ENCODE measurements around the gene CSTPP1. TPM values are rescaled to one million over a fixed set of nuclear protein-coding genes. Genes with fewer than 3 reads are reported as not detected.

Gene CSTPP1
- total RNA-seq, 3 donors from 2014 or later (not counting 1 experiment from before 2014, with no cell fraction given) = 16.2 to 17.8 (median 16.9) TPM

DNA sequence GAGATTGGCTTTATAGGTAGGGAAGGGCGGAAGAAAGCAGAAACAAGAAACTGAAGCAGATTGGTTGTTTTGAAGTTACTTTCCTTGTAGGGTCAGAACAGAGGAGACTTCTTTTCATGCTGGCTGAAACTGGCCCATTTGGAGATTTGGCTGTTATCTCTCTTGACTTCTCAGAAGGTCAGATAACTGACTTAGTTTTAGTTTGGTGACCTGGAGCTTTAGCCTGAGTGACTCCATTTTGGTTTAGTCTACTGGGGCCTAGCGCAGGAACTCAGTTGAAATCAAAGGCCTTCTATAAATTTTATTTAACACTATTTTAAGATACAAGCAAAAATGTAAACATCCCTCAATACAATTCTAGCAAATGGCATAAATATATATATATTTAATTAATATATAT is 31.4 kb downstream of the CSTPP1 start:
- DNase-seq (no peak), ATAC-seq (no peak)
- intact Hi-C loops (cut with micrococcal nuclease) = no loop called here
- no peak overlapping the region for H3K4me3 Mint-ChIP-seq
- H3K27ac Mint-ChIP-seq = no peak overlapping the region
- H3K27me3 Mint-ChIP-seq (ENCODE audit: low read depth in 2 of 2) = no peaks in the 10 kb centered on the region
- H3K36me3 Mint-ChIP-seq = no peaks in the 10 kb centered on the region
- H3K36me3 ChIP-seq (ENCODE audit: control insufficient read depth, insufficient read depth, low read length) = no peaks in the 10 kb centered on the region
- no peaks in the 10 kb centered on the region for H3K27me3 ChIP-seq (ENCODE audit: control insufficient read depth, insufficient read depth, low read length)
- no peaks in the 10 kb centered on the region for H3K4me1 Mint-ChIP-seq
- H3K4me1 ChIP-seq (ENCODE audit: control insufficient read depth, insufficient read depth, low read length) = no peaks in the 10 kb centered on the region
- TF ChIP-seq, protein P1, sequence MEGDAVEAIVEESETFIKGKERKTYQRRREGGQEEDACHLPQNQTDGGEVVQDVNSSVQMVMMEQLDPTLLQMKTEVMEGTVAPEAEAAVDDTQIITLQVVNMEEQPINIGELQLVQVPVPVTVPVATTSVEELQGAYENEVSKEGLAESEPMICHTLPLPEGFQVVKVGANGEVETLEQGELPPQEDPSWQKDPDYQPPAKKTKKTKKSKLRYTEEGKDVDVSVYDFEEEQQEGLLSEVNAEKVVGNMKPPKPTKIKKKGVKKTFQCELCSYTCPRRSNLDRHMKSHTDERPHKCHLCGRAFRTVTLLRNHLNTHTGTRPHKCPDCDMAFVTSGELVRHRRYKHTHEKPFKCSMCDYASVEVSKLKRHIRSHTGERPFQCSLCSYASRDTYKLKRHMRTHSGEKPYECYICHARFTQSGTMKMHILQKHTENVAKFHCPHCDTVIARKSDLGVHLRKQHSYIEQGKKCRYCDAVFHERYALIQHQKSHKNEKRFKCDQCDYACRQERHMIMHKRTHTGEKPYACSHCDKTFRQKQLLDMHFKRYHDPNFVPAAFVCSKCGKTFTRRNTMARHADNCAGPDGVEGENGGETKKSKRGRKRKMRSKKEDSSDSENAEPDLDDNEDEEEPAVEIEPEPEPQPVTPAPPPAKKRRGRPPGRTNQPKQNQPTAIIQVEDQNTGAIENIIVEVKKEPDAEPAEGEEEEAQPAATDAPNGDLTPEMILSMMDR (IDR thresholded peaks at IDR 0.05) = no peak
- no peaks in the 10 kb centered on the region for H3K9me3 ChIP-seq (ENCODE audit: control insufficient read depth, insufficient read depth, low read length)
- no peak overlapping the region for H3K27ac ChIP-seq (ENCODE audit: low read length)
- no peak overlapping the region for H3K4me3 ChIP-seq (ENCODE audit: low read length)
- WGBS (ENCODE audit: insufficient coverage) = 98% methylated on average over 2 of the region's 2 CpGs
- no peaks in the 10 kb centered on the region for H3K9me3 Mint-ChIP-seq

GRCh38 chr11:46969379-46969778 is 32.8 kb downstream of the CSTPP1 start:
- Histone ChIP-seq H3K4me1 (ENCODE audit: control insufficient read depth, insufficient read depth, low read length) (no peaks in the 10 kb centered on the region), H3K4me3 (ENCODE audit: low read length) (no peak overlapping the region), H3K9me3 (ENCODE audit: control insufficient read depth, insufficient read depth, low read length) (no peaks in the 10 kb centered on the region), H3K27me3 (ENCODE audit: control insufficient read depth, insufficient read depth, low read length) (no peaks in the 10 kb centered on the region), H3K27ac (ENCODE audit: low read length) (no peak overlapping the region), H3K36me3 (ENCODE audit: control insufficient read depth, insufficient read depth, low read length) (no peaks in the 10 kb centered on the region)
- intact Hi-C loops (cut with micrococcal nuclease) = no loop called here
- no peaks in the 10 kb centered on the region for H3K4me1 Mint-ChIP-seq
- TF ChIP-seq, protein P1 (IDR thresholded peaks at IDR 0.05) = no peak
- no peak overlapping the region for H3K4me3 Mint-ChIP-seq
- no peaks in the 10 kb centered on the region for H3K36me3 Mint-ChIP-seq
- no peak for ATAC-seq
- H3K27ac Mint-ChIP-seq = no peak overlapping the region
- DNase-seq = no peak
- no peaks in the 10 kb centered on the region for H3K27me3 Mint-ChIP-seq (ENCODE audit: low read depth in 2 of 2)
- 100% methylated on average over 2 of the region's 2 CpGs for WGBS (ENCODE audit: insufficient coverage)
- no peaks in the 10 kb centered on the region for H3K9me3 Mint-ChIP-seq

GRCh38 chr11:46970913-46971625 is 34.5 kb downstream of the CSTPP1 start:
- Histone ChIP-seq H3K27ac (ENCODE audit: low read length) (no peak overlapping the region), H3K4me1 (ENCODE audit: control insufficient read depth, insufficient read depth, low read length) (no peaks in the 10 kb centered on the region), H3K4me3 (ENCODE audit: low read length) (no peak overlapping the region), H3K27me3 (ENCODE audit: control insufficient read depth, insufficient read depth, low read length) (no peaks in the 10 kb centered on the region), H3K9me3 (ENCODE audit: control insufficient read depth, insufficient read depth, low read length) (no peaks in the 10 kb centered on the region), H3K36me3 (ENCODE audit: control insufficient read depth, insufficient read depth, low read length) (no peaks in the 10 kb centered on the region)
- Mint-ChIP-seq H3K36me3 (no peaks in the 10 kb centered on the region), H3K27me3 (ENCODE audit: low read depth in 2 of 2) (no peaks in the 10 kb centered on the region), H3K9me3 (no peaks in the 10 kb centered on the region), H3K27ac (no peak overlapping the region), H3K4me1 (no peaks in the 10 kb centered on the region), H3K4me3 (no peak overlapping the region)
- TF ChIP-seq, protein P1 (IDR thresholded peaks at IDR 0.05) = no peak
- ATAC-seq (no peak), DNase-seq (no peak)
- intact Hi-C loops (cut with micrococcal nuclease) = no loop called here
- 100% methylated on average over 1 of the region's 3 CpGs for WGBS (ENCODE audit: insufficient coverage)

DNA sequence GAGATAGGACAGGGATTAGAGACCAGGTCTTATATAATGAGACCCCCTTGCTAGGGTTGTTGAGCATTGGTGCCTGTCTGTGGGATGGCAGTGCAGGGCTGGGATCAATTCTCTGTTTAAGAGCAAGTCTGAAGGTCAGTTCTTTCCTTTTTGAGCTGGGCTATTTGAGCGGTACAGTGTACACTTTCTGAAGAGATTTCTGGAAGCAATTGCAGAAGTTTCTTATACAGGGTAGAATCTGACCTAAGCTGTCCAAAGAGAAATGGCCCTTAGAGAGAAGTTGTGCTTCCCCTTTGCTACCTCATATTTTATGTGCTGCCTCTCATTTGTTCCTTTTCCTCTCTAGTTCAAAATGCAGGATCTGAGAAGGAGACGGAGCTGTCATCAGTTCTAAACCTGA is 35.8 kb downstream of the CSTPP1 start:
- intact Hi-C loops (cut with micrococcal nuclease) = no loop called here
- Histone ChIP-seq H3K4me3 (ENCODE audit: low read length) (no peak overlapping the region), H3K36me3 (ENCODE audit: control insufficient read depth, insufficient read depth, low read length) (no peaks in the 10 kb centered on the region), H3K4me1 (ENCODE audit: control insufficient read depth, insufficient read depth, low read length) (no peaks in the 10 kb centered on the region), H3K27me3 (ENCODE audit: control insufficient read depth, insufficient read depth, low read length) (no peaks in the 10 kb centered on the region), H3K9me3 (ENCODE audit: control insufficient read depth, insufficient read depth, low read length) (no peaks in the 10 kb centered on the region), H3K27ac (ENCODE audit: low read length) (no peak overlapping the region)
- H3K9me3 Mint-ChIP-seq = no peaks in the 10 kb centered on the region
- no peak for DNase-seq
- no peaks in the 10 kb centered on the region for H3K4me1 Mint-ChIP-seq
- TF ChIP-seq, protein P1 (IDR thresholded peaks at IDR 0.05) = no peak
- no peak overlapping the region for H3K27ac Mint-ChIP-seq
- 67% methylated on average over 1 of the region's 2 CpGs for WGBS (ENCODE audit: insufficient coverage)
- no peak for ATAC-seq
- H3K27me3 Mint-ChIP-seq (ENCODE audit: low read depth in 2 of 2) = no peaks in the 10 kb centered on the region
- no peaks in the 10 kb centered on the region for H3K36me3 Mint-ChIP-seq
- H3K4me3 Mint-ChIP-seq = no peak overlapping the region
